ENCODE results near the gene XRCC3. TPM values are rescaled to one million over a fixed set of nuclear protein-coding genes. Genes with fewer than 3 reads are reported as not detected.

XRCC3 gene
- total and polyA plus RNA-seq, 2 experiments from 2014 or later: 4.0 to 20.3 TPM

GRCh38 chr14:103702497-103703432 lies 12.5 kb downstream of the XRCC3 start:
- Histone ChIP-seq H3K79me2 (ENCODE audit: insufficient read depth) (peaks cover 22% of the 10 kb centered on the region), H3K4me2 (ENCODE audit: unreplicated experiment) (no peak overlapping the region), H3K9me2 (ENCODE audit: insufficient read depth) (no peaks in the 10 kb centered on the region), H3F3A (ENCODE audit: insufficient read depth) (peaks cover 5% of the 10 kb centered on the region; the same call in 1 of the 2 replicates), H3K4me3 (no peak overlapping the region), H2AFZ (no peak overlapping the region), H4K20me1 (ENCODE audit: insufficient read depth) (no peaks in the 10 kb centered on the region), H3K36me3 (ENCODE audit: low read depth) (peaks cover 12% of the 10 kb centered on the region; the same call in 1 of the 2 replicates), H3K4me1 (ENCODE audit: insufficient read depth) (no peaks in the 10 kb centered on the region), H3K9me3 (ENCODE audit: low read depth) (no peaks in the 10 kb centered on the region), H3K27me3 (replicated peaks; ENCODE audit: insufficient read depth) (no peaks in the 10 kb centered on the region), H3K27ac (no peak overlapping the region), H3K9ac (no peak overlapping the region)
- in situ Hi-C loops (cut with MboI): no loop called here
- DNase-seq: no peak
- WGBS, 2 experiments (ENCODE audit: low coverage in 1 of 2, low lambda C conversion rate in 2 of 2, missing lambda C conversion rate in 2 of 2): 77 to 80% methylated on average over 29 of the region's 29 CpGs
- TF ChIP-seq EZH2phosphoT487 (IDR thresholded peaks at IDR 0.05; ENCODE audit: insufficient read depth, low read depth) (no peak), EZH2 (IDR thresholded peaks at IDR 0.05; ENCODE audit: insufficient read depth, poor library complexity, severe bottlenecking) (no peak)

GRCh38 chr14:103702095-103702494 lies 13.2 kb downstream of the XRCC3 start:
- Histone ChIP-seq H3K36me3 (ENCODE audit: low read depth) (peaks cover 12% of the 10 kb centered on the region; the same call in 1 of the 2 replicates), H3F3A (ENCODE audit: insufficient read depth) (peaks cover 5% of the 10 kb centered on the region; the same call in 1 of the 2 replicates), H3K4me1 (ENCODE audit: insufficient read depth) (no peaks in the 10 kb centered on the region), H3K9ac (no peak overlapping the region), H3K27me3 (replicated peaks; ENCODE audit: insufficient read depth) (no peaks in the 10 kb centered on the region), H3K4me3 (no peak overlapping the region), H3K79me2 (ENCODE audit: insufficient read depth) (peaks cover 29% of the 10 kb centered on the region), H3K9me3 (ENCODE audit: low read depth) (no peaks in the 10 kb centered on the region), H2AFZ (no peak overlapping the region), H4K20me1 (ENCODE audit: insufficient read depth) (no peaks in the 10 kb centered on the region), H3K4me2 (ENCODE audit: unreplicated experiment) (no peak overlapping the region), H3K27ac (no peak overlapping the region), H3K9me2 (ENCODE audit: insufficient read depth) (no peaks in the 10 kb centered on the region)
- TF ChIP-seq EZH2 (IDR thresholded peaks at IDR 0.05; ENCODE audit: insufficient read depth, poor library complexity, severe bottlenecking) (no peak), EZH2phosphoT487 (IDR thresholded peaks at IDR 0.05; ENCODE audit: insufficient read depth, low read depth) (no peak)
- 62 to 85% methylated on average over 5 of the region's 5 CpGs for WGBS, 2 experiments (ENCODE audit: low coverage in 1 of 2, low lambda C conversion rate in 2 of 2, missing lambda C conversion rate in 2 of 2)
- in situ Hi-C loops (cut with MboI): no loop called here
- DNase-seq: no peak

- peaks cover 41% of the 10 kb centered on the region for H3K79me2 ChIP-seq (ENCODE audit: insufficient read depth)
- TF ChIP-seq EZH2 (IDR thresholded peaks at IDR 0.05; ENCODE audit: insufficient read depth, poor library complexity, severe bottlenecking) (no peak), EZH2phosphoT487 (IDR thresholded peaks at IDR 0.05; ENCODE audit: insufficient read depth, low read depth) (no peak)
- no peaks in the 10 kb centered on the region for H4K20me1 ChIP-seq (ENCODE audit: insufficient read depth)
- H3K4me3 ChIP-seq: no peak overlapping the region
- no peaks in the 10 kb centered on the region for H3K27me3 ChIP-seq (replicated peaks; ENCODE audit: insufficient read depth)
- H3K9me3 ChIP-seq (ENCODE audit: low read depth): no peaks in the 10 kb centered on the region
- no peak overlapping the region for H3K27ac ChIP-seq
- in situ Hi-C loops (cut with MboI): no loop called here
- no peak for DNase-seq
- no peak overlapping the region for H2AFZ ChIP-seq
- H3F3A ChIP-seq (ENCODE audit: insufficient read depth): peaks cover 11% of the 10 kb centered on the region; the same call in 1 of the 2 replicates
- no peaks in the 10 kb centered on the region for H3K9me2 ChIP-seq (ENCODE audit: insufficient read depth)
- H3K36me3 ChIP-seq (ENCODE audit: low read depth): peaks cover 22% of the 10 kb centered on the region; the same call in 1 of the 2 replicates
- no peak overlapping the region for H3K9ac ChIP-seq
- H3K4me2 ChIP-seq (ENCODE audit: unreplicated experiment): no peak overlapping the region
- 85% methylated on average over 20 to 21 of the region's 21 CpGs for WGBS, 2 experiments (ENCODE audit: low coverage in 1 of 2, low lambda C conversion rate in 2 of 2, missing lambda C conversion rate in 2 of 2)
- H3K4me1 ChIP-seq (ENCODE audit: insufficient read depth): no peaks in the 10 kb centered on the region
These were observed 14.3 kb downstream of the XRCC3 start for GRCh38 chr14:103700753-103701490.
